MM.1S (cell line): ENCODE measurements around the gene ADGRL3.

ENCODE experiments used
- EZH2 ChIP-seq: fragments of 300-600 bp; sonication (generic); optimal IDR thresholded peaks from 2 replicates; pipeline ENCODE3; 2017; ENCODE audit warnings: low read depth, mild to moderate bottlenecking, antibody characterized with exemption, low read length, mixed read lengths
- EZH2phosphoT487 ChIP-seq: fragments of 300-600 bp; sonication (generic); IDR thresholded peaks from 2 replicates; pipeline ENCODE4 v1.6.1; 2018; ENCODE audit warnings: antibody characterized with exemption, low read length
- TF ChIP-seq, protein P1 (sequence below): fragments of 300-600 bp; sonication (generic); IDR thresholded peaks from 2 replicates; pipeline ENCODE4 v1.5.1; 2016; ENCODE audit warnings: antibody characterized with exemption, low read length, mixed read lengths

DNA sequence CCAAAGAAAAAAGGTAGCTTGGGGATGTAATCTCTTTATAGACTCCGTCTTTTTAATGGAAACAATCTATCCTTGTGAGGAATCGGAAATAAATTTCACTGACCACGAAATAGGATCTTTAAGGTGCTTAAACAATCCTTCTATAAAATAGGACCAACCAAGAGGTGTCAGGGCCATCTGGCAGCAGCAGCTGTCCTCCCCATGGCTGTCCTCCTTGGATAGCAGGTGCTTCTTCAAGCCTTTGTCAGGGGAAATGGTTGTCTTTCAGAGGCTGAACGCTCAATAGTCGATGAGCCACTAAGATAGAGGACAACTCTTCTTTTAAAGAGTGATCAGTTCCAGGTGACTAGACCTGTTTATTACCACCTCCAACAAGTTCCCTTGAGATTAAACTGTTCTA, 231.0 kb downstream of the ADGRL3 start:
- TF ChIP-seq, protein P1, sequence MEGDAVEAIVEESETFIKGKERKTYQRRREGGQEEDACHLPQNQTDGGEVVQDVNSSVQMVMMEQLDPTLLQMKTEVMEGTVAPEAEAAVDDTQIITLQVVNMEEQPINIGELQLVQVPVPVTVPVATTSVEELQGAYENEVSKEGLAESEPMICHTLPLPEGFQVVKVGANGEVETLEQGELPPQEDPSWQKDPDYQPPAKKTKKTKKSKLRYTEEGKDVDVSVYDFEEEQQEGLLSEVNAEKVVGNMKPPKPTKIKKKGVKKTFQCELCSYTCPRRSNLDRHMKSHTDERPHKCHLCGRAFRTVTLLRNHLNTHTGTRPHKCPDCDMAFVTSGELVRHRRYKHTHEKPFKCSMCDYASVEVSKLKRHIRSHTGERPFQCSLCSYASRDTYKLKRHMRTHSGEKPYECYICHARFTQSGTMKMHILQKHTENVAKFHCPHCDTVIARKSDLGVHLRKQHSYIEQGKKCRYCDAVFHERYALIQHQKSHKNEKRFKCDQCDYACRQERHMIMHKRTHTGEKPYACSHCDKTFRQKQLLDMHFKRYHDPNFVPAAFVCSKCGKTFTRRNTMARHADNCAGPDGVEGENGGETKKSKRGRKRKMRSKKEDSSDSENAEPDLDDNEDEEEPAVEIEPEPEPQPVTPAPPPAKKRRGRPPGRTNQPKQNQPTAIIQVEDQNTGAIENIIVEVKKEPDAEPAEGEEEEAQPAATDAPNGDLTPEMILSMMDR: no peak
- no peak for TF ChIP-seq EZH2
- no peak for TF ChIP-seq EZH2phosphoT487
